DOHH2 (cell line): ENCODE results near the gene SCAMP5.
A peak's percentile ranks its signal among the peaks of the same experiment; 100 is the strongest.

Experiments
- H3F3A ChIP-seq: fragments of 200-600 bp; sonication (generic), shearing (Covaris generic); 2 replicates; pipeline ENCODE4 v1.6.0; 2016; ENCODE audit warnings: antibody characterized with exemption, mild to moderate bottlenecking; ENCODE audit not compliant: control insufficient read depth, insufficient read depth
- H3K27ac ChIP-seq: fragments of 200-600 bp; sonication (generic); 2 replicates; pipeline ENCODE4 v1.5.1; 2014; ENCODE audit warnings: low read depth, mild to moderate bottlenecking, low read length, moderate library complexity
- H3K27me3 ChIP-seq: fragments of 200-600 bp; sonication (generic); 2 replicates; pipeline ENCODE4 v1.6.1; 2014; ENCODE audit warnings: mild to moderate bottlenecking, low read length, mixed read lengths; ENCODE audit not compliant: control insufficient read depth
- H3K36me3 ChIP-seq: fragments of 200-600 bp; sonication (generic); 2 replicates; pipeline ENCODE4 v1.6.1; 2014; ENCODE audit warnings: mild to moderate bottlenecking, low read length, moderate library complexity, mixed read lengths; ENCODE audit not compliant: control insufficient read depth
- H3K4me1 ChIP-seq: fragments of 200-600 bp; sonication (generic); 2 replicates; pipeline ENCODE4 v1.6.1; 2014; ENCODE audit warnings: mild to moderate bottlenecking, low read length, mixed read lengths; ENCODE audit not compliant: control insufficient read depth
- H3K4me2 ChIP-seq: fragments of 200-600 bp; sonication (generic); 2 replicates; pipeline ENCODE4 v1.6.0; 2014; ENCODE audit warnings: mild to moderate bottlenecking, low read length, moderate library complexity
- H3K4me3 ChIP-seq: fragments of 200-600 bp; sonication (generic); 2 replicates; pipeline ENCODE4 v1.5.1; 2014; ENCODE audit warnings: mild to moderate bottlenecking, low read length, mixed read lengths
- H3K79me2 ChIP-seq: fragments of 200-600 bp; sonication (generic); 2 replicates; pipeline ENCODE4 v1.6.1; 2014; ENCODE audit warnings: mild to moderate bottlenecking, low read length, mixed read lengths; ENCODE audit not compliant: control insufficient read depth
- H3K9me2 ChIP-seq: fragments of 200-600 bp; sonication (generic); replicated peaks from 2 replicates; pipeline ENCODE4 v1.6.1; 2014; ENCODE audit warnings: mild to moderate bottlenecking, low read length, mixed read lengths; ENCODE audit not compliant: control insufficient read depth
- H3K9me3 ChIP-seq: fragments of 200-600 bp; sonication (generic); 2 replicates; pipeline ENCODE4 v1.6.1; 2014; ENCODE audit warnings: antibody characterized with exemption, low read length, mixed read lengths; ENCODE audit not compliant: control insufficient read depth, insufficient read depth
- H4K20me1 ChIP-seq: fragments of 200-600 bp; sonication (generic); 2 replicates; pipeline ENCODE4 v1.6.0; 2014; ENCODE audit warnings: low read depth, mild to moderate bottlenecking, antibody characterized with exemption, low read length, moderate library complexity; ENCODE audit not compliant: control insufficient read depth, insufficient read depth
- CTCF ChIP-seq: fragments of 200-600 bp; sonication (generic); IDR thresholded peaks from one replicate; pipeline ENCODE4 v1.5.1; 2014; ENCODE audit warnings: antibody characterized with exemption, mild to moderate bottlenecking, low read depth, low read length; ENCODE audit not compliant: poor library complexity, severe bottlenecking
- EZH2phosphoT487 ChIP-seq: fragments of 200-600 bp; sonication (generic); IDR thresholded peaks from 2 replicates; pipeline ENCODE4 v1.6.1; 2017; ENCODE audit warnings: borderline replicate concordance, mild to moderate bottlenecking, antibody characterized with exemption, low read length, moderate library complexity, mixed read lengths

Gene SCAMP5

GRCh38 chr15:74958908-74959585 is 36.3 kb upstream of the SCAMP5 start:
- H3K27me3 ChIP-seq = peaks cover 28% of the 10 kb centered on the region
- peak overlapping the region; percentile 25 for H3K4me3 ChIP-seq
- TF ChIP-seq EZH2phosphoT487 (no peak), CTCF (no peak)

DNA sequence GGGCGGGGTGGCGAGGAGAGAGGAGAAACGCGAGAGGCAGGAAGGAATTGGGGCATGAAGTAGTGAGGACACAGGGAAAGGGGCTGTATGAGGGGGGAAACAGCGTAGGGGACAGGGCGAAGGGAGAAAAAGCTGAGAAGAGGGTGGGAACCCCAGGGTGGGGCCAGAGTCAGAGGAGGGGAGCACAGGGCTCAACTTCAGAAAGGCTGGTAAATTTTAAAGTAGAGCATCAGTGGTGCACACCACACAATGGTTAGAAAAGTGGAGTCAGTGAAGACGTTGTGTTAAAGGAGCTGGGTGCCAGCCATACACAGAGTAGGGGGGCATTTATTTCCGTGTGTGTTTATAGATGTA is 35.8 kb upstream of the SCAMP5 start:
- Histone ChIP-seq H3K36me3 (no peaks in the 10 kb centered on the region), H3K4me2 (peak overlapping the region; percentile 41; the same call in 1 of the 2 replicates), H3K4me1 (peaks cover 76% of the 10 kb centered on the region), H3F3A (peaks cover 6% of the 10 kb centered on the region; the same call in 1 of the 2 replicates), H3K27ac (no peak overlapping the region), H4K20me1 (peaks cover 3% of the 10 kb centered on the region; the same call in 1 of the 2 replicates), H3K9me3 (no peaks in the 10 kb centered on the region), H3K9me2 (no peaks in the 10 kb centered on the region), H3K4me3 (peak overlapping the region; percentile 25; the same call in 1 of the 2 replicates), H3K79me2 (peaks cover 19% of the 10 kb centered on the region), H3K27me3 (peaks cover 28% of the 10 kb centered on the region)
- TF ChIP-seq EZH2phosphoT487 = no peak
- TF ChIP-seq CTCF = no peak

More at GRCh38 chr15:74958908-74959585, 36.3 kb upstream of the SCAMP5 start:
- Histone ChIP-seq H3F3A (peaks cover 6% of the 10 kb centered on the region; the same call in 1 of the 2 replicates), H3K9me2 (no peaks in the 10 kb centered on the region), H3K27ac (no peak overlapping the region), H3K9me3 (no peaks in the 10 kb centered on the region), H3K79me2 (peaks cover 23% of the 10 kb centered on the region), H3K4me1 (peaks cover 76% of the 10 kb centered on the region), H4K20me1 (peaks cover 3% of the 10 kb centered on the region; the same call in 1 of the 2 replicates), H3K36me3 (no peaks in the 10 kb centered on the region), H3K4me2 (peak overlapping the region; percentile 41)

- Histone ChIP-seq H3K4me2 (peak overlapping the region; percentile 30), H3K27me3 (peaks cover 28% of the 10 kb centered on the region), H3K4me1 (peaks cover 76% of the 10 kb centered on the region)
These were observed 35.1 kb upstream of the SCAMP5 start for GRCh38 chr15:74960286-74960685.

More at GRCh38 chr15:74960286-74960685, 35.1 kb upstream of the SCAMP5 start:
- no peak overlapping the region for H3K27ac ChIP-seq
- H3K9me2 ChIP-seq = no peaks in the 10 kb centered on the region
- peaks cover 6% of the 10 kb centered on the region; the same call in 1 of the 2 replicates for H3F3A ChIP-seq
- H3K9me3 ChIP-seq = no peaks in the 10 kb centered on the region
- no peak overlapping the region for H3K4me3 ChIP-seq
- peaks cover 12% of the 10 kb centered on the region for H3K79me2 ChIP-seq
- TF ChIP-seq CTCF (no peak), EZH2phosphoT487 (no peak)
- H3K36me3 ChIP-seq = no peaks in the 10 kb centered on the region
- H4K20me1 ChIP-seq = peaks cover 3% of the 10 kb centered on the region; the same call in 1 of the 2 replicates
